GM12878 (cell line): ENCODE measurements around the gene WWP2. TPM values are rescaled to one million over a fixed set of nuclear protein-coding genes. Genes with fewer than 3 reads are reported as not detected.

Source experiments
- ATAC-seq: fragments of 200-7000 bp; cut with Tn5 transposase; 3 replicates; pipeline ENCODE4 v1.9.1; 2020; ENCODE audit warnings: mild to moderate bottlenecking, moderate library complexity
- BruUV-seq: library from RNA; stranded (reverse); fragments of 400-500 nt; replicated peaks from 2 replicates; lab custom pipeline; 2021; lab: Mats Ljungman, UMichigan
- CTCF ChIA-PET: fragments of 300-600 bp; sonication (Branson Sonifier 250); formaldehyde crosslinking; extraction: SDS; loops from one replicate; lab custom pipeline; 2021; ENCODE audit warnings: inconsistent platforms; lab: Yijun Ruan, JAX
- POLR2A ChIA-PET: fragments of 350-600 bp; formaldehyde crosslinking; extraction: SDS; loops from one replicate; lab custom pipeline; 2021; ENCODE audit warnings: inconsistent platforms; lab: Charles Lee
- RAD21 ChIA-PET: fragments of 300-600 bp; sonication (Branson Sonifier 250); formaldehyde crosslinking; loops from one replicate; lab custom pipeline; 2023; ENCODE audit warnings: antibody characterized with exemption; ENCODE audit not compliant: unreplicated experiment; lab: Charles Lee
- SMC1A ChIA-PET: fragments of 300-600 bp; sonication (Branson Sonifier 250); formaldehyde crosslinking; loops from one replicate; lab custom pipeline; 2023; ENCODE audit not compliant: unreplicated experiment, uncharacterized antibody; lab: Charles Lee
- DNase-seq: peaks from one replicate; pipeline ENCODE4 v3.0.0-alpha.2; 2011; ENCODE audit warnings: low read depth, low spot score
- FAIRE-seq: peaks from 3 replicates; lab custom pipeline; 2011; peaks lifted over from hg19 to GRCh38; lab: Jason Lieb, UNC
- H2AFZ ChIP-seq: 2 replicates; pipeline ENCODE4 v1.6.0; 2011; ENCODE audit warnings: low read depth, low read length, control low read depth; ENCODE audit not compliant: control insufficient read depth
- H3K27ac ChIP-seq: 2 replicates; pipeline ENCODE4 v1.5.1; 2011; ENCODE audit warnings: control low read depth; ENCODE audit not compliant: control insufficient read depth, insufficient read depth
- H3K27me3 ChIP-seq, 2 experiments: replicated peaks in 1 of 2; 2 replicates each; pipeline versions ENCODE4 v1.6.0 to v1.6.1; 2011; ENCODE audit warnings: low read length in 1 of 2; ENCODE audit not compliant: control insufficient read depth in 2 of 2, insufficient read depth in 2 of 2
- H3K36me3 ChIP-seq, 2 experiments: 2 replicates each; pipeline ENCODE4 v1.5.1; 2011; ENCODE audit warnings: low read length in 1 of 2; ENCODE audit not compliant: control insufficient read depth in 2 of 2, insufficient read depth in 2 of 2
- H3K4me1 ChIP-seq: 2 replicates; pipeline ENCODE4 v1.6.1; 2011; ENCODE audit warnings: mild to moderate bottlenecking, low read length, moderate library complexity, mixed read lengths; ENCODE audit not compliant: control insufficient read depth, insufficient read depth
- H3K4me2 ChIP-seq: 2 replicates; pipeline ENCODE4 v1.6.0; 2011; ENCODE audit warnings: control low read depth; ENCODE audit not compliant: control insufficient read depth, insufficient read depth
- H3K4me3 ChIP-seq: fragments of 200-600 bp; sonication (generic); 2 replicates; pipeline ENCODE4 v1.5.1; 2016
- H3K79me2 ChIP-seq: 2 replicates; pipeline ENCODE4 v1.6.0; 2011; ENCODE audit warnings: low read length; ENCODE audit not compliant: control insufficient read depth, insufficient read depth
- H3K9ac ChIP-seq: 2 replicates; pipeline ENCODE4 v1.8.0; 2011; ENCODE audit warnings: low read length, control low read depth, mixed read lengths; ENCODE audit not compliant: control insufficient read depth, insufficient read depth
- H3K9me3 ChIP-seq: replicated peaks from 3 replicates; pipeline ENCODE4 v1.5.1; 2011; ENCODE audit warnings: mild to moderate bottlenecking, low read length; ENCODE audit not compliant: control insufficient read depth, insufficient read depth
- H4K20me1 ChIP-seq: 2 replicates; pipeline ENCODE4 v1.6.0; 2011; ENCODE audit not compliant: control insufficient read depth, insufficient read depth
- BHLHE40 ChIP-seq, 2 experiments: fragments of 450-650 bp in 1 of 2; IDR thresholded peaks; 2 replicates each; pipeline ENCODE4 v1.6.1; 2011 to 2017; ENCODE audit warnings: low read depth in 2 of 2, borderline replicate concordance in 1 of 2, improper control_type of control experiment in 1 of 2, low read length in 1 of 2, mild to moderate bottlenecking in 1 of 2
- CBX3 ChIP-seq: fragments of 200-600 bp; sonication (generic); IDR thresholded peaks from 2 replicates; pipeline ENCODE4 v1.6.1; 2016; ENCODE audit warnings: low read depth, borderline replicate concordance
- FOS ChIP-seq: IDR thresholded peaks from 3 replicates; pipeline ENCODE4 v1.6.1; 2011; ENCODE audit warnings: borderline replicate concordance; ENCODE audit not compliant: insufficient read length; ENCODE audit errors: extremely low read depth
- IKZF1 ChIP-seq: fragments of 450-650 bp; conservative IDR thresholded peaks from 2 replicates; pipeline ENCODE4 v1.6.1; 2017; ENCODE audit warnings: antibody characterized with exemption, mild to moderate bottlenecking
- MEF2B ChIP-seq: fragments of 450-650 bp; IDR thresholded peaks from 2 replicates; pipeline ENCODE4 v1.6.1; 2018; ENCODE audit warnings: mild to moderate bottlenecking, moderate library complexity; ENCODE audit not compliant: partially characterized antibody, poor library complexity, severe bottlenecking
- MTA3 ChIP-seq: IDR thresholded peaks from 2 replicates; pipeline ENCODE4 v1.6.1; 2012; ENCODE audit warnings: low read length, inconsistent platforms, borderline replicate concordance
- MYB ChIP-seq: fragments of 150-350 bp; IDR thresholded peaks from 2 replicates; pipeline ENCODE4 v1.6.1; 2014; ENCODE audit warnings: mild to moderate bottlenecking, low read depth, low read length, borderline replicate concordance
- NBN ChIP-seq: fragments of 450-650 bp; IDR thresholded peaks from 2 replicates; pipeline ENCODE4 v1.6.1; 2016
- NFXL1 ChIP-seq: fragments of 450-650 bp; IDR thresholded peaks from 2 replicates; pipeline ENCODE4 v1.6.1; 2017; ENCODE audit warnings: antibody characterized with exemption, mild to moderate bottlenecking, borderline replicate concordance
- NFYA ChIP-seq: IDR thresholded peaks from 2 replicates; pipeline ENCODE4 v1.6.1; 2011; ENCODE audit warnings: low read depth, mild to moderate bottlenecking, low read length, improper control_type of control experiment, borderline replicate concordance
- NKRF ChIP-seq: fragments of 450-650 bp; conservative IDR thresholded peaks from 2 replicates; pipeline ENCODE4 v1.6.1; 2017; ENCODE audit warnings: mild to moderate bottlenecking, moderate library complexity
- NRF1 ChIP-seq: conservative IDR thresholded peaks from 2 replicates; pipeline ENCODE4 v1.6.1; 2011; ENCODE audit warnings: mild to moderate bottlenecking, low read depth, low read length, improper control_type of control experiment
- POU2F2 ChIP-seq: IDR thresholded peaks from 3 replicates; pipeline ENCODE4 v1.6.1; 2011; ENCODE audit warnings: low read depth, mild to moderate bottlenecking, low read length, borderline replicate concordance
- SP1 ChIP-seq: IDR thresholded peaks from one replicate; pipeline ENCODE4 v1.6.1; 2011; ENCODE audit warnings: low read depth, low read length
- SPI1 ChIP-seq: IDR thresholded peaks from 2 replicates; pipeline ENCODE4 v1.6.1; 2011; ENCODE audit warnings: low read depth, mild to moderate bottlenecking, low read length, moderate library complexity, borderline replicate concordance; ENCODE audit not compliant: insufficient read depth
- SREBF2 ChIP-seq: IDR thresholded peaks from 2 replicates; pipeline ENCODE4 v1.6.1; 2012; ENCODE audit warnings: mild to moderate bottlenecking, low read length
- SUZ12 ChIP-seq: fragments of 200-600 bp; sonication (generic); IDR thresholded peaks from one replicate; pipeline ENCODE4 v1.6.1; 2018; ENCODE audit warnings: antibody characterized with exemption, mild to moderate bottlenecking; ENCODE audit not compliant: unreplicated experiment
- TARDBP ChIP-seq: IDR thresholded peaks from 2 replicates; pipeline ENCODE4 v1.6.1; 2016; ENCODE audit warnings: borderline replicate concordance
- WGBS: methylation state at CpG from one replicate; pipeline ENCODE4 v1.1.6; 2016; ENCODE audit warnings: low lambda C conversion rate; ENCODE audit not compliant: insufficient replicate concordance, insufficient coverage; ENCODE audit errors: missing lambda C conversion rate; 5-methylcytosine and 5-hydroxymethylcytosine counted together
- in situ Hi-C: fragments of 300-500 bp; cut with MboI; formaldehyde crosslinking; loops from 9 replicates; pipeline ENCODE4 v1.14.3; 2018; ENCODE audit warnings: mixed read lengths
- intact Hi-C: fragments of 100-400 bp; cut with micrococcal nuclease; formaldehyde crosslinking; loops from one replicate; pipeline ENCODE4 v1.14.2; 2022; ENCODE audit not compliant: unreplicated experiment
- polyA plus RNA-seq, 11 experiments: library from polyadenylated mRNA; depleted of rRNA in 4 of 11; unstranded in 6 of 11; stranded (reverse) in 5 of 11; fragments of >200 nt; fragmentation: Nextera tagmentation in 4 of 11; fragmentation: Illumina TruSeq in 1 of 11; extraction: Ambion mirVana in 4 of 11; extraction: Trizol in 1 of 11; gene quantifications; 1 replicate in 1 of 11; 2 replicates in 10 of 11; pipeline versions ENCODE4 v1.2.1 to v1.2.3, GENCODE V29; 2011 to 2016; ENCODE audit warnings: inconsistent platforms in 2 of 11, missing spikeins in 2 of 11, low read depth in 1 of 11
- total RNA-seq, 4 experiments: library from RNA; depleted of rRNA in 3 of 4; stranded (reverse); fragments of >200 nt in 3 of 4; fragmentation: Illumina TruSeq in 1 of 4; extraction: Trizol in 1 of 4; gene quantifications; 2 replicates each; pipeline versions ENCODE4 v1.2.1 to v1.2.3, GENCODE V29; 2013 to 2021

WWP2 gene
- total and polyA plus RNA-seq, 10 of the 15 experiments (the other 5 are each of a cell fraction or from before 2014, with no cell fraction given), result 2.8 to 47.0 (median 23.8) TPM

GRCh38 chr16:69784586-69784985, 22.5 kb downstream of the WWP2 start:
- DNase-seq (no peak), FAIRE-seq (no peak), ATAC-seq (no peak)
- intact Hi-C loops, result no loop called here
- TF ChIP-seq SP1 (no peak), SPI1 (no peak), SREBF2 (no peak), NFXL1 (no peak), NBN (no peak)
- ChIA-PET POLR2A (interaction anchor here (0.6 kb wide), 1 partner anchor 17 kb away, joined by 4 read pairs; no protein-coding TSS in a partner anchor), RAD21 (no interaction called here), SMC1A (interaction anchor here (0.7 kb wide), 1 partner anchor 146 kb away, joined by 3 read pairs; no protein-coding TSS in a partner anchor), CTCF (no interaction called here)
- in situ Hi-C loops, result no loop called here
- no peaks in the 10 kb centered on the region for H3K9me3 ChIP-seq
- H3K27ac ChIP-seq, result no peak overlapping the region
- no peak overlapping the region for H2AFZ ChIP-seq
- no peak overlapping the region for H3K9ac ChIP-seq
- no peak overlapping the region for H3K4me2 ChIP-seq
- 88% methylated on average over 6 of the region's 6 CpGs for WGBS
- H3K4me1 ChIP-seq, result no peaks in the 10 kb centered on the region
- no peaks in the 10 kb centered on the region for H3K27me3 ChIP-seq
- no peaks in the 10 kb centered on the region for H4K20me1 ChIP-seq
- H3K36me3 ChIP-seq, result peaks cover 0 to 4% of the 10 kb centered on the region in 2 experiments
- no TSS peak for BruUV-seq
- H3K4me3 ChIP-seq, result no peak overlapping the region
- no peaks in the 10 kb centered on the region for H3K79me2 ChIP-seq

- in situ Hi-C loops (loop anchor here (5.0 kb wide), 1 partner anchor 139 kb away; no protein-coding TSS in a partner anchor), intact Hi-C loops (no loop called here)
- 95% methylated on average over 4 of the region's 4 CpGs for WGBS
- Histone ChIP-seq H3K4me1 (no peaks in the 10 kb centered on the region), H3K27ac (no peak overlapping the region), H4K20me1 (no peaks in the 10 kb centered on the region), H3K4me3 (no peak overlapping the region), H3K9ac (no peak overlapping the region), H2AFZ (no peak overlapping the region), H3K4me2 (no peak overlapping the region), H3K9me3 (no peaks in the 10 kb centered on the region), H3K27me3 (no peaks in the 10 kb centered on the region), H3K79me2 (no peaks in the 10 kb centered on the region), H3K36me3 (peaks cover 2 to 6% of the 10 kb centered on the region in 2 experiments)
- no peak for TF ChIP-seq MEF2B
- TF ChIP-seq NKRF, result no peak
- TF ChIP-seq NFYA, result no peak
- TF ChIP-seq POU2F2, result no peak
- no peak for TF ChIP-seq CBX3
- no peak for TF ChIP-seq FOS
- no peak for TF ChIP-seq BHLHE40 (IDR thresholded peaks at IDR 0.05; ENCODE audit: borderline replicate concordance in 1 of 2, low read depth in 2 of 2, low read length in 1 of 2)
- no peak for TF ChIP-seq TARDBP
- TF ChIP-seq NRF1, result no peak
- no peak for TF ChIP-seq IKZF1
- TF ChIP-seq SUZ12, result no peak
- no peak for TF ChIP-seq MYB
- no peak for TF ChIP-seq MTA3
- ChIA-PET POLR2A (no interaction called here), RAD21 (no interaction called here), SMC1A (interaction anchor here (1.1 kb wide), 1 partner anchor 9 kb away, joined by 3 read pairs; no protein-coding TSS in a partner anchor), CTCF (interaction anchor here (3.2 kb wide), 1 partner anchor 142 kb away, joined by 7 read pairs; no protein-coding TSS in a partner anchor)
- FAIRE-seq, result no peak
- DNase-seq, result no peak
- no peak for ATAC-seq
- BruUV-seq, result no TSS peak
Measured at GRCh38 chr16:69787883-69788282, 25.8 kb downstream of the WWP2 start.
